Midbrain (tissue), 1 donor: Measurements from ENCODE around the gene CFAP99.
"Not testable (repeated sequence)": the region's sequence is repeated elsewhere in the genome, so short reads cannot be mapped to it uniquely, and the experiment has no call there.

Experiments
- DNase-seq: peaks from one replicate; lab custom pipeline; 2025; lab: John Stamatoyannopoulos, UW

CFAP99 gene

DNA sequence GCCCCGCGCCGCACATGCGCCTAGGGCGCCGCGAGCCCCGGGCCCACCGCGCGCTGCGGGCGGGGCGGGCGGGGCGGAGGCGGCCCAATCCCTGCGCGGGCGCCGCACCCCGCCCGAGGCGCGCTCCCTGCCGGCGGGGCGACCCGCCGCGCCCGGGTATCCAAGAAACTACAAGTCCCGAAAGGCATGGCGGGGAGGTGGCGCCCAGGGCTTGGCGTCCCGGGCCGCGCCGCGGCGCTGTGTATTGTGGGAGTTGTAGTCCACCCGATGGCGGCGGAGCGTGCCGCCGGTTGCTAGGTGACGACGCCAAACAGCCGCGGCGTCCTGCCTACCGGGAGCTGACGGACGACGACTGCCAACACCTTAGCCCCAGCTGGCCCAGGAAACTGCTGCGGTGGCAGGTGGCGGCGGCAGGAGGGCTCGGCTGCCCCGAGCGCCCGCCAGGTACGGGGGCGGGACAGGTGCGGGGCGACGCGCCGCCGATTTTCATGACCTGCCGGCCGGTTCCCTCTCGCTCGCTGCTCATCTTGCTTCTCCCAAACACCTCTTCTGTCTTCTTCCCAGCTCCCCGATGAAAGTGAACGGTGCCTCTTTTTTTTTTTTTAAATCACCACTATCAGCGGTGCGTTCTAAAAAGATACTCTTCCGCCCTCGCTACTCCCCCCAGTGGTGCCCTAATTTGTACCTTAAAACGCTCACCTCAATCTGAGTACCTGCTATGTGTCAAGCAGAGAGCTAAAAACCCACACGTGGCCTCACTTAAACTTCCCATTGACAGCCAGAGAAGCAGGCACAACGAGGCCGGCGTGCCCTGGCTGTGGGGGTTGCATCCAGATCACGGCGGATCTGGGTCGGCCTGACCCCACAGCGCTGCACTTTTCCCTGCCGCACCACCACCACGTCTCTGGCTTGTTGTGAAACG lies at the start of gene CFAP99:
CFAP99 (plus strand) TSS at position 306 of the 922 bp plus-strand sequence.
- peak; percentile 95 for DNase-seq

DNA sequence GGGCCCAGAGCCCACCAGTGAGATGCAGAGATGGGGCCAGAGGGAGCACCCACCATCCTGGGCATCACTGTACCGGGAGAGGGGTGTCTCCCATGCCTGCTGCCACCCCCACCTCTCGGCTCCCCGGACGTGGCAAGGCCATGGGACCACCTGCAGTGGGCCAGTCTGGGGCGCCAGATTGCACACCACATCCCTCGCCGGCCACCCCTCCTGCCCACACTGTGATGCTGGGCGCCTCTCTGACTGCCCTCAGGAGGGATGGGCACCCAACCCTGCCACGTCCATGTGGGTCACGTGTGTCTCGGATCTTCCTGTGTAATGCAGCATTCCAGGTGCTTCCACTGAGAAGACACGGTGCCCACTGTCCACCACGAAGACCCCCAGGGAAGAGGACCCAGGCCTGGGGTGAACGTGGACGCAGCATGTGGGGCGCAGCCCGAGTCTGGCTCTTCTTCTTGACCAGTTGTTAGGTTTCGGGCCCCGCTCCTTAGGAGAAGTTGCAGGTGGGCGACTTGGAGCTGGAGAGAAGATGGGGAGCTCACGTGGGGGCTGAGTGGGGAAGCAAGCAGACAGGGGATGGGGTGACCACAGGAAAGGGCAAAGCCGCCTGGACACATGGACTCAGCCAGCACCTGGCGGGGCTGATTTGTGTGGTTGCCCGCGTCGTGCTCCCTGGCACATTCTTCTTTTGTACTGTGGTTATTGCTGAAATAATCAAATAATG lies 48.0 kb upstream of the CFAP99 start:
- DNase-seq, result no peak

DNA sequence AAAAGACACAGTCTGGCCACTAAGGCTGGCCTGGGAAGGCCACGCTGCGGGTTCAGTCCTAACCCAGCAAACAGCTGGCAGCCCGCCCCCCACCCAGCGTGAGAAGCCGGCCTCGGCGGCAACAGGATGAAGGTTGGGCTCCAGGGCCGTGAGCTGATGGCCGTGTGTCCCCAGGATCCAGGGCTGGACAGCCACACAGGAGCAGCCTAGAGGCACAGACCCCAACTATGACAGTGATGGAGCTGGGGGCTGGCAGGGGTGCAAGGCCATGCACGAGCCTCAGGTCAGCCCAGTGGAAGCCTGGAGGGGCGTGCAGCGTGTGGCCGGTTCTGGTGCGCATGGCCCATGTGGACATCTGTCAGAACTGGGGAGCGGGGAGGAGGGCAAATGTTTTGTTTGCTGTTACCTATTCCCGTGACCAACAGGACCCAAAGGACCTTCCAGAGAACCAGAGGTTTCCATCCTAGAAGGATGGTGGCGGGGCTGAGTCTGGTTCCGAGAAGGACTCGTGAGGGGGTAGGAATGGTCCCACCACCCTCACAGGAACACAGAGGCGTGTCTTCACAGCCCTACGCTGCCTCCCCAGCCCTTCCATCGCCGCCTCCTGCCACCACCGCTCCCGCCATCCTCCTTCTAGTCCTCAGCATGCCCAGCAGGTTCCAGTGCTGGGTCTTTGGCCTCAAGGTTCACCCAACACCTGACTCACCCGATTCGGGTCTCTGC lies 46.8 kb upstream of the CFAP99 start:
- no peak for DNase-seq

DNA sequence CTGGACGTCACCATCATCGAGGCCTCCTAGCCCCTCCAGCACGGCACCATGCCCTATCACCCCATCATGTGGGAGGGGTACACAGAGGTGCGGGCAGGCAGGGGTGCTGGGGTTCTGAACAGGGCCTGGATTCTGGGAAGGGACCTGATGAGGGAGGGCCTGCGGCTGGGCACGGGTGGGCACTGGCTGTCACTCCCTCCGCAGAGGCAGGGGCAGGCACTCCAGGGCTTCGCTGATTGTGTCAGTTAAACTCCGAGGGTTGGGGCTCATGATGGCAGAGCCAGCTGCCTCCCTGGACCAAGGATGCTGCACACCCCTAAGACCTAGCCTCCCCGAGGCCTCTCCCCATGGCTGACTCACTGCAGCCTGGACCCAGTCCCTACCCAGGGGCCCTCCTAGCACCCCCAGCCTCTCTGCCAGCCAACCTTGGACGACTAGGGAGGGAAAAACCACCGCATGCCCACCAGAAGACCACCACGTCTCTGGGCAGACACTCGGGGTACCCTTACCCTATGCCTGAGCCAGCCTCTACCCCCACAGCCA lies 46.2 kb upstream of the CFAP99 start:
- no peak for DNase-seq

DNA sequence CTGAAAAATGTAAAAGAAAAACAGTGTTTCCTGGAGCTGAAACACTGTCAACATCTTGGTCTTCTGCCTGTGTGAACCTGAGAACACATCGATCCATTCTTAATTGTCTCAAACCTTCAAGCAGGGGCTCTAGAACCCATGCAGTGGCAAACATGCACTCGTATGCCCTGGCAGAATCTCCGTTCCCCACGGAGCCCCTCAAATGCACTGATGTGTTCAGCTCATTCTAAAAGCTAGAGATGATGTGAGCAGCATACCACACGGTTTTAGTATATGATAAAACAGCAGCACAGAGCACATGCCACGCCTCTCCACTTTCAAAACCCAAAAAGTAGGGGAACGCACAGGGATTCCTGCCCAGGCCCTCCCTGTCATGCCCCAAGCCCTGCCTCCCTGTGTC lies 45.2 kb upstream of the CFAP99 start:
- DNase-seq, result no peak

DNA sequence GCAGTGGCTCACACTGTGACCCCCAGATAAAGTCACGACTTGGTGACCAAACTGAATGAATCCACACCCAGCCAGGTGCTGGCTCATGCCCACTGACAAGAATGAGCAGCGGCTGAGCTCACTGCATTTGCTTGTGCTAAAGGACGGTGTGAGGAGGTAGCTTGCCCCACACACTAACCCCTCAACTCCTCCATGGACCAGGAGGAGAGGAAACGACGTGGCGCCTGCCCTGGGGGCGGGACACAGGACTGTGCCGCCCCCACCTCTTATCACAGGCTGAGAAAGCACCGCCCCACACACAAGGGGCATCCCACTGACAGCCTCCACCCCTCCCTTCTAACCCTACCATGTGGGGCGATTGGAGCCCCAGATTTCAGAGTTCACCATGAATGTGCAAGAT lies 43.3 kb upstream of the CFAP99 start:
- DNase-seq, result no peak

DNA sequence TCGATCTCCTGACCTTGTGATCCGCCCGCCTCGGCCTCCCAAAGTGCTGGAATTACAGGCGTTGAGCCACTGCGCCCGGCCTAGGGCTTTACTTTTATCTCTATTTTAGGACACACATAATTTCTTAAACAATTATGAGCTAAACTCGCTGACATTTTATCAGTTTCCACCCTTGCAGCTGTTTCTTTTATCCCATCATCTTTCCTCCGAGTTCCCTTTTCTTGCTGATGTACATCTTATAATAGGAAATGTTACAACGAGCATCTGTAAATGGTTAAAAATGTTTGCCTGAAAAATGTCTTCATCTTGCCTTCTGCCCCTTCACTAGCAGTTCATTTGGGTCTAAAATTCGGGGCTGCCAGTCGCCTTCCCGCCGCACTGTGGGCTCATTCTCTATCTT lies 41.5 kb upstream of the CFAP99 start:
- DNase-seq, result no peak

DNA sequence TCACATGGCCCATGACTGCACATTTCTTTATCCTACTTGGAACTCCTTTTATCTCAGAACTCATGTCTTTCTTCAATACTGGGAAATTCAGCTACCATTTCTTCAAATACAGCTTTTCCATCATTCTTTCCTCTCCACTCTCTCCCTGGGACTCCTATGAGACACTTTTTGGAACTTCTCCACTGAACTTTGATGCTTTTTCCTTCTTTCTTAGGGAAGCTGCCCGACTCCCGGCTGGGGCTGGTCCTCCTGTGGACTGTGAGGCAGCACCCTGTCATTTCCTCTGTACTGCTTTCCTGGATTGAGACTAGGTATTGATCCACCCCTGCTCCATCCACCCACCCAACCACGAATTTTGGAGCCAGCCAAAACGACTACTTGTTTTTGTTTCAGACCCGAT lies 40.4 kb upstream of the CFAP99 start:
- no peak for DNase-seq

DNA sequence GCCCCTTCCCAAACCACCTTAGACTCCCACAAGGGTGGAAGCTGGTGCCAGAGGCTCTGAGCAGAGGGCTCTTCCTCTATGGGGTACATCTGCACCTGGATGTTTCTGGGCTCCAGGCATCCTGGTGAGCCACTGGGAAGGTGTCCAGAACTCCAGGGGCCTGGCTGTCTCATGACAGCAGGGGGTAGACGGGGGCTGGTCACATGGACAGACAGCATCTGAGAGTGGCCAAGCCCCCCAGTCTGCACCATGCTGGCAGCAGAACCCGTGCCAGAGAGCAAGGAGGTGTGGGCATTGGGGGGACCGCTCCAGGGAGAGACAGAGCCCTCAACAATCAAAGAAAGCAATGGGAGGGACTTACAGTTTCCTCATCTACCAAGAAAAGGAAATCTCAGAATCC lies 39.9 kb upstream of the CFAP99 start:
- no peak for DNase-seq

DNA sequence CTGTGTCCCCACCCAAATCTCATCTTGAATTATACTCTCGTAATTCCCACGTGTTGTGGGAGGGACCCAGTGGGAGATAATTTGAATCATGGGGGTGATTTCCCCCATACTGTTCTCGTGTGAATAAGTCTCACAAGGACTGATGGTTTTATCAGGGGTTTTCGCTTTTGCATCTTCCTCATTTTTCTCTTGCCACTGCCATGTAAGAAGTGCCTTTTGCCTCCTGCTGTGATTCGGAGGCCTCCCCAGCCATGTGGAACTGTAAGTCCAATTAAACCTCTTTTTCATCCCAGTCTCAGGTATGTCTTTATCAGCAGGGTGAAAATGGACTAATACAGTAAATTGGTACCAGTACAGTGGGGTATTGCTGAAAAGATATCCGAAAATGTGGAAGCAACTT lies 38.2 kb upstream of the CFAP99 start:
- not testable (repeated sequence) for DNase-seq

DNA sequence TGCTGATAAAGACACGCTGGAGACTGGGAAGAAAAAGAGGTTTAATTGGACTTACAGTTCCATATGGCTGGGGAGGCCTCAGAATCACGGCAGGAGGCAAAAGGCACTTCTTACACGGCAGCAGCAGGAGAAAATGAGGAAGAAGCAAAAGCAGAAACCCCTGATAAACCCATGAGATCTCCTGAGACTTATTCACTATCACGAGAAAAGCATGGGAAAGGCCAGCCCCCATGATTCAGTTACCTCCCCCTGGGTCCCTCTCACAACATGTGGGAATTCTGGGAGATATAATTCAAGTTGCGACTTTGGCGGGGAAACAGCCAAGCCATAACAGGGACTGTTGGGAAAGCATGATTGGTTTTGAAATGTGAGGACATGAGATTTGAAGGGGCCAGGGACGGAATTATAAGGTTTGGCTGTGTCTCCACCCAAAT lies 36.0 kb upstream of the CFAP99 start:
- DNase-seq, result not testable (repeated sequence)

DNA sequence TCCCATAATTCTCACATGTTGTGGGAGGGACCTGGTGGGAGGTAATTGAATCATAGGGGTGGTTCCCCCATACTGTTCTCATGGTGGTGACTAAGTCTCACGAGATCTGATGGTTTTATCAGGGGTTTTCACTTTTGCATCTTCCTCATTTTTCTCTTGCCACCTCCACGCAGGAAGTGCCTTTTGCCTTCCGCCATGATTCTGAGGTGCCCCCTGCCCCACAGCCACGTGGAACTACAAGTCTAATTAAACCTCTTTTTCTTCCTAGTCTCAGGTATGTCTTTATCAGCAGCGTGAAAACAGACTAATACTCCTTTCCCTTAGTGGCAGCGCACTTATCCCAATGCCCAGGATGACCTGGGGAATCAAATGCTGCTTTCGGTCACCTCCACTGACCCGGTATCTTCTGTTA lies 35.5 kb upstream of the CFAP99 start:
- DNase-seq, result not testable (repeated sequence)

DNA sequence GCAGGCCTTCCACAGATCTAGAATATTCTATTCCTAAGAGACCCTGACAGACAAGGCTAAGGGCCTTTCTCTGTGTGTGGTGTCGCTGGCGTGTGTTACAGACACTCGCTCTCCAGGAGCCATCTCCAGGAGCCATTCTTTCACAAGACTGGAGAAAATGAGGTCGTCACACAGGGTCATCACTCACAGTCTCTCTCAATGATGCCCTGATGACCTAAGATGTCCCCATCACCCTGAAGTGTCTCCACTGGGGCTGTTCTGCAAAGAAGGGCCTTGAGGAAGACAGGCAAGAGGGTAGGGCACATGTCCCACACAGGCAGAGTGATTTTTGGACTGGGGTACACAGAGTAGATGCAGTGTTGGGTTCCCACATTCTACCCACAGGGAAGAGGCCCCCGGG lies 35.0 kb upstream of the CFAP99 start:
- no peak for DNase-seq

DNA sequence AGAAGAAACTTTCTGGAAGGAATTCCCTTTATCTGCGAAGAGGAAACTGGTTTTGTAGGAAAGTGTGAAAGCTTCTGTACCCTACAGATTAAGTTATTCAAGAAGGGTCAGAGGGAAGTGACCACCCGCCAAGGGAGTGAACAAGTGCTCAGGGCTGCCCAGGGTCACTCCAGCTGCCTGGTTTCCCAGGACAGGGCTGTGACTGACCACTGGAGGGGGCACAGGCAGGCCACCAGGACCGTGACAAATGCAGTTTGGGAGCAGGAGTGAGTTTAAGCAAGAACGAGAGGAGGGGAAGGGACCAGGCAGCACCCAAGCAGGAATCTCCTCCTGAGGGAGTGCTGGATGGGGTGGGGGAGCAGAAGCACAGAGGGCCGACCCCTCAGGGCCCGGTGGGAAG lies 34.5 kb upstream of the CFAP99 start:
- no peak for DNase-seq

DNA sequence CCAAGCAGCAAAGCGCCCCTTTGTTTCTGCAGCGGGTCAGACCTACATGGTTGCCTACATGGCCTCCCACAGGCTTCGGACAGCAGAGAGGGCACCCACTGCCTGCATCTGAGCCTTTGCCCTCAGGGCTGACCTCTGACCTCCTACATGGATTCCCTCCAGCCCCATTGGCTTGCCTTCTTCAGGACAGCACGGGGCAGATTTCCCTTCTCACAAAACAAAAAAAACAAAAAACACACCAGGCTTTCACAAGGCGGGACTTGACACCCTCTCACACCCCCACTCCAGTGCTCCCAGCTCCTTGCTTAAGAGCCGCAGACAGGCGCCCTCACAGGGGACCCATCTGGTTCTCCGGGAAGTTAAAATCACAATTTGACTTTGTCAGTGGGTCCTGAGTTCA lies 33.2 kb upstream of the CFAP99 start:
- no peak for DNase-seq

DNA sequence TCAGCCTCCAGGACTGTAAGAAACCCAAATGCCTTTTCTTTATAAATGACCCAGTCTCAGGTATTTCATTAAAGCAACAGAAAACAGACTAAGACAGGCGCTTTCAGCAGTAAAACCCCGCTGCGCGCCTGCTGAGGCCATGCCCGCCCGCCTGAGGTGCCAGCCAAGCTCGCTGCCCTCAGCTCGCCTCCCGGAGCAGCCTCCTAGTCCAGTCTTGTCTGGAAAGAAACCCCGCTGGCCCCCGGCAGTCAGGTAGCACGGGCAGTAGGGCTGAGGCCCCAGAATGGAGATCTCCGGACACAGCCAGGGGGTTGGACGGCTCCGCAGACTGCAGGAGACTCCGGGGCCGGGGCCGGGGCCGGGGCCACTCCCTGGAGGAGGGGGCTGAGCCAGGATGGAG lies 32.0 kb upstream of the CFAP99 start:
- no peak for DNase-seq

DNA sequence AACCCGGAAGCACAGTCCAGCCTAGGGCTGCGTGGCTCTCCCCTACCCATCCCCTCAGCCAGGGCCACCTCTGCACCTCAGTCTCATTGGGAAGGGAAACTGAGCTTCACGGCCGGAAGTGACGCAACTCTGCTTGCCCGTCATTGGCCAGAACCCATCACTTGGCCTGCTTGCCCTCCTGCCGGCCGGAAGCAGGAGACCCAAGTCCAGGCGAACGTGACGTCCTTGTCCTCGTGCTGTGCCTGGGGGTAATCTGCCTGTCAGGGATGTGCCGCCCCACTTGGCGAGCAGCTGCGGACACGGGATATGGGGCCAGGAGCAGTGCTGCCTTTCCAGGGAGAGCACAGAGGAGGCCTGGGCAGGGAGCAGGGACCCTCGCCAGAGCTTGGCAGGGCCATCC lies 31.5 kb upstream of the CFAP99 start:
- no peak for DNase-seq

DNA sequence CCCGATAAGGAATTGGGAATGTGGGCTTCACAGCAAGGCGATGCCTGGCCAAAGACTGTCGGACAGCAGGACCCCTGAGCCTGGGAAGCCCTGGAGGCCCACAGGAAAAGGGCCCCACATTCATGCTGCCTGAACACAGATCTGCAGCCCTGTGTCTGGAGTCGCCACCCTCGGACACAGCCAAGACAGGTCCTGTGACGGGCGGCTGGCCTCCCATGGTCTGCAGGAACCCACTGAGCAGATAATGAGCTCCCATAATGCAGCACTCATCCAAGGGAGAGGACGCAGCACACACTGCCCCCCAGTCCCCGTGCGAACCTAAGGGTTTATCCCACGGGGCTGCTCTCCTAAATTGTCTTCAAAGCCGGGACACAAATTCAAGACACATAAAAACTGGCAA lies 30.9 kb upstream of the CFAP99 start:
- DNase-seq, result no peak

DNA sequence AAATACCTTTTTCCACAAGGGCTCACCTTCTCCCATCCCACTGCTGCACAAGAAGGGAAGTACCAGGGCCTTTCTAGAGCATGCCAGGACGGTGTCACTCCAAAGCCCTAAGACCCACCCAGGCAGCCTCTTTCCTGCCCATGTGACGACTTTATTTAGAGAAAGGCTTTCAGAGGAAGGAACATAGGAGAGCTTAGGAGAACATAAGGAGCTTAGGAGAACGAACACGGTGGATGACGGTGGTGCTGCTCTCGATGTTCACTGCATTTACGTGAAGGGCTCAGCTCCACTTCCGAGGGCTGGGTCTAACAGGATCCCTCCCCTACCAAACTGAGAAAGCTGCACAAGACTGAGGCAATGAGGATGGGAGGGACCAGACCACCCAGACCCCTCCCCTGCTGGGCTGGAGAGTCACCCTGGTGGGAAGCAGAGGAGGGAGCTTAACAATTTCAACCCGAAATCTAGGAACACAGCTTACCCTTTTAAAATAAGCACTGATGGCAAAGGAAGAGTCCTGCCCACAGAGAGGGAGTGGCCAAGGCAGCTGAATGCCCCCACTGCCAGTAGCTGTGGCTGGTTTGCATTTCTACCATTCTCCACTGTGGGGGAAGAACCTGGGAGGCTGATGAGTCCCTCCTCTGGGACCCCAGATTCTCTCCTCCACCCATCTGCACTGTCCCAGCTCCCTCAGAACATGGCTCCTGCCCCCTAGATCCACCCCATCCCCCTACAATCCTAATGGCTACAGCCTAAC lies 30.1 kb upstream of the CFAP99 start:
- no peak for DNase-seq

DNA sequence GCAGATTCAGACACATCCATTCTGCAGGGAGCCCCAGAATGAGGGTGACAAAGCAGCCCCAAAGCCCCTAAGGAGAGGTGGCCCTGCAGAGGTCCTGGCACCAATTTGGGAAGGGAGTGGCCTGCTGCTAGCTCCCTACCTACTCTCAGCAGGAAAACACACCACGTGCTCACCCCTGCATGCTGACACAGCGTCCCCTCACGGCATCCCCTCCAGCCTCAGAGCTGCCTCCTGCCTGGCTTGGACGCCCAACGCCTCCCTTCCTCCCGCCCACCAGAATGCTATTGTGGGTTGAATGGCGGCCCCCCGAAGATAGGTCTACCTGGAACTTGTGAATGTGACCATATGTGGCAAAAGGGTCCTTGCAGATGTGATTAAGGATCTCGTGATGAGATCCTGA lies 29.1 kb upstream of the CFAP99 start:
- no peak for DNase-seq

DNA sequence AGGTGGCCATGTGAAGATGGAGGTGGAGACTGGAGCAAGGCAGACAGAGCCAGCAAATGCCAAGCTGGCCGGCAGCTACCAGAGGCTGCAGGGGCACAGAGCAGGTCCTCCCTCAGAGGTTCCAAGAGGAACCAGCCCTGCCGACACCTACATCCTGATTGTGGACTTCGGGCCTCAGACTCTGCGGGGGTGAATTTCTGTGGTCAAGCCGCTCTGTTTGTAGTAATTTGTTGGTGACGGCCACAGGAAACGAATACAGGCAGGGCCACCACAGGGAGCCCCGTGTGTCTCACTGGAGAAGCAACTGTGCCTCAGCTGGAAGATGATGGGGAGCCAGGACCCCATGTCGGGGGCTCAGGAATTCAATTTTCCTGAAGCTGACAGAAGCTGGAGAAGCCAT lies 28.6 kb upstream of the CFAP99 start:
- no peak for DNase-seq
